Effector memory CD4-positive, alpha-beta T cell (primary cell): ENCODE measurements around the gene SLCO3A1.

Source experiments
- DNase-seq, 3 donors: peaks; one replicate each; pipeline ENCODE4 v3.0.0-alpha.2; 2020
- H3K27ac ChIP-seq: 2 replicates; pipeline ENCODE4 v1.7.0; 2013; ENCODE audit warnings: mild to moderate bottlenecking, low read length, moderate library complexity; ENCODE audit not compliant: insufficient read depth, poor library complexity, severe bottlenecking
- H3K27me3 ChIP-seq: replicated peaks from 2 replicates; pipeline ENCODE4 v1.7.0; 2013; ENCODE audit warnings: mild to moderate bottlenecking, low read length; ENCODE audit not compliant: insufficient read depth, control insufficient read depth, poor library complexity, severe bottlenecking
- H3K36me3 ChIP-seq: 2 replicates; pipeline ENCODE4 v1.7.0; 2013; ENCODE audit warnings: mild to moderate bottlenecking, low read length, moderate library complexity; ENCODE audit not compliant: control insufficient read depth, insufficient read depth
- H3K4me1 ChIP-seq: 2 replicates; pipeline ENCODE4 v1.7.0; 2013; ENCODE audit warnings: low read length, mild to moderate bottlenecking; ENCODE audit not compliant: control insufficient read depth, insufficient read depth, poor library complexity, severe bottlenecking
- H3K4me3 ChIP-seq: 2 replicates; pipeline ENCODE4 v1.7.0; 2013; ENCODE audit warnings: low read length, low read depth, mild to moderate bottlenecking; ENCODE audit not compliant: insufficient read depth, poor library complexity, severe bottlenecking
- H3K9me3 ChIP-seq: 2 replicates; pipeline ENCODE4 v1.7.0; 2013; ENCODE audit warnings: mild to moderate bottlenecking, low read length, moderate library complexity; ENCODE audit not compliant: control insufficient read depth

SLCO3A1 gene

GRCh38 chr15:92122259-92122658 lies 268.8 kb downstream of the SLCO3A1 start:
- no peak overlapping the region for H3K4me3 ChIP-seq
- no peaks in the 10 kb centered on the region for H3K9me3 ChIP-seq
- DNase-seq = no peak
- no peaks in the 10 kb centered on the region for H3K4me1 ChIP-seq
- H3K27ac ChIP-seq = no peak overlapping the region
- no peaks in the 10 kb centered on the region for H3K27me3 ChIP-seq
- peaks cover 51% of the 10 kb centered on the region for H3K36me3 ChIP-seq

- Histone ChIP-seq H3K4me1 (no peaks in the 10 kb centered on the region), H3K36me3 (peaks cover 62% of the 10 kb centered on the region)
Measured at GRCh38 chr15:92123962-92124656, 270.6 kb downstream of the SLCO3A1 start.

GRCh38 chr15:92124657-92125010 lies 271.1 kb downstream of the SLCO3A1 start:
- no peaks in the 10 kb centered on the region for H3K9me3 ChIP-seq
- H3K27ac ChIP-seq = no peak overlapping the region
- no peak for DNase-seq
- peaks cover 62% of the 10 kb centered on the region for H3K36me3 ChIP-seq
- no peaks in the 10 kb centered on the region for H3K27me3 ChIP-seq
- no peak overlapping the region for H3K4me3 ChIP-seq
- no peaks in the 10 kb centered on the region for H3K4me1 ChIP-seq

More at GRCh38 chr15:92123962-92124656, 270.6 kb downstream of the SLCO3A1 start:
- no peaks in the 10 kb centered on the region for H3K9me3 ChIP-seq
- no peak overlapping the region for H3K4me3 ChIP-seq
- DNase-seq = no peak
- H3K27ac ChIP-seq = no peak overlapping the region
- no peaks in the 10 kb centered on the region for H3K27me3 ChIP-seq

GRCh38 chr15:92128788-92129187 lies 275.3 kb downstream of the SLCO3A1 start:
- no peaks in the 10 kb centered on the region for H3K9me3 ChIP-seq
- H3K4me1 ChIP-seq = no peaks in the 10 kb centered on the region
- no peaks in the 10 kb centered on the region for H3K27me3 ChIP-seq
- no peak for DNase-seq
- H3K4me3 ChIP-seq = no peak overlapping the region
- H3K36me3 ChIP-seq = peaks cover 53% of the 10 kb centered on the region
- H3K27ac ChIP-seq = no peak overlapping the region

- no peaks in the 10 kb centered on the region for H3K4me1 ChIP-seq
- H3K36me3 ChIP-seq = peaks cover 41% of the 10 kb centered on the region
- DNase-seq = no peak
- H3K27ac ChIP-seq = no peak overlapping the region
- no peak overlapping the region for H3K4me3 ChIP-seq
- H3K9me3 ChIP-seq = no peaks in the 10 kb centered on the region
- H3K27me3 ChIP-seq = no peaks in the 10 kb centered on the region
Measured at GRCh38 chr15:92130244-92130643, 276.7 kb downstream of the SLCO3A1 start.

- no peak overlapping the region for H3K27ac ChIP-seq
- H3K4me3 ChIP-seq = no peak overlapping the region
- H3K27me3 ChIP-seq = no peaks in the 10 kb centered on the region
- H3K9me3 ChIP-seq = no peaks in the 10 kb centered on the region
- no peaks in the 10 kb centered on the region for H3K4me1 ChIP-seq
- peaks cover 42% of the 10 kb centered on the region for H3K36me3 ChIP-seq
- no peak for DNase-seq
Measured at GRCh38 chr15:92130906-92131305, 277.4 kb downstream of the SLCO3A1 start.

- H3K36me3 ChIP-seq = peaks cover 21% of the 10 kb centered on the region
- H3K4me1 ChIP-seq = no peaks in the 10 kb centered on the region
- DNase-seq = no peak
- H3K9me3 ChIP-seq = no peaks in the 10 kb centered on the region
- no peak overlapping the region for H3K27ac ChIP-seq
- no peaks in the 10 kb centered on the region for H3K27me3 ChIP-seq
- no peak overlapping the region for H3K4me3 ChIP-seq
Measured at GRCh38 chr15:92132982-92133755, 279.7 kb downstream of the SLCO3A1 start.

GRCh38 chr15:92140796-92141195 lies 287.3 kb downstream of the SLCO3A1 start:
- Histone ChIP-seq H3K4me1 (no peaks in the 10 kb centered on the region), H3K27me3 (no peaks in the 10 kb centered on the region), H3K27ac (no peak overlapping the region), H3K36me3 (peaks cover under 1% of the 10 kb centered on the region), H3K4me3 (no peak overlapping the region), H3K9me3 (no peaks in the 10 kb centered on the region)
- no peak for DNase-seq

- DNase-seq = no peak
- H3K4me1 ChIP-seq = no peaks in the 10 kb centered on the region
- no peak overlapping the region for H3K27ac ChIP-seq
- no peaks in the 10 kb centered on the region for H3K9me3 ChIP-seq
- H3K27me3 ChIP-seq = no peaks in the 10 kb centered on the region
- no peak overlapping the region for H3K4me3 ChIP-seq
- H3K36me3 ChIP-seq = peaks cover 4% of the 10 kb centered on the region
Measured at GRCh38 chr15:92141607-92142006, 288.1 kb downstream of the SLCO3A1 start.
